HepG2 (cell line): Measurements from ENCODE around the gene B4GALT1. TPM values are rescaled to one million over a fixed set of nuclear protein-coding genes. Genes with fewer than 3 reads are reported as not detected.

Source experiments
- BCL6 ChIP-seq: IDR thresholded peaks from 2 replicates; pipeline ENCODE4 v1.6.1; 2016; ENCODE audit warnings: missing genetic modification reagents, missing compliant biosample characterization
- BORCS8-MEF2B ChIP-seq: sonication (generic); formaldehyde crosslinking; IDR thresholded peaks from 2 replicates; pipeline ENCODE4 v1.8.0; 2022; ENCODE audit warnings: mild to moderate bottlenecking, missing genetic modification reagents
- CEBPG ChIP-seq: IDR thresholded peaks from 2 replicates; pipeline ENCODE4 v1.6.1; 2016
- DR1 ChIP-seq: sonication (generic); formaldehyde crosslinking; IDR thresholded peaks from 2 replicates; pipeline ENCODE4 v1.8.0; 2021; ENCODE audit warnings: mild to moderate bottlenecking, missing genetic modification reagents, inconsistent platforms
- HMG20B ChIP-seq: conservative IDR thresholded peaks from 2 replicates; pipeline ENCODE4 v1.6.1; 2016; ENCODE audit warnings: missing genetic modification reagents, missing compliant biosample characterization
- IKZF1 ChIP-seq: fragments of 450-650 bp; IDR thresholded peaks from 2 replicates; pipeline ENCODE4 v1.7.1; 2016
- ISL2 ChIP-seq: sonication (generic); formaldehyde crosslinking; IDR thresholded peaks from 2 replicates; pipeline ENCODE4 v1.5.0; 2020; ENCODE audit warnings: missing genetic modification reagents
- MBD4 ChIP-seq: IDR thresholded peaks from 2 replicates; pipeline ENCODE4 v1.6.1; 2012; ENCODE audit warnings: low read length, inconsistent platforms, borderline replicate concordance
- NBN ChIP-seq: fragments of 450-650 bp; conservative IDR thresholded peaks from 2 replicates; pipeline ENCODE4 v1.6.1; 2017
- NFATC3 ChIP-seq: sonication (generic); formaldehyde crosslinking; IDR thresholded peaks from 2 replicates; pipeline ENCODE4 v1.5.1; 2020; ENCODE audit warnings: mild to moderate bottlenecking, missing genetic modification reagents
- NFE2L1 ChIP-seq: sonication (generic); formaldehyde crosslinking; IDR thresholded peaks from 2 replicates; pipeline ENCODE4 v1.4.0; 2020; ENCODE audit warnings: missing genetic modification reagents, mild to moderate bottlenecking, borderline replicate concordance
- NPAS2 ChIP-seq: sonication (generic); formaldehyde crosslinking; IDR thresholded peaks from 2 replicates; pipeline ENCODE4 v1.8.0; 2022; ENCODE audit warnings: mild to moderate bottlenecking, missing genetic modification reagents, borderline replicate concordance
- PAF1 ChIP-seq: IDR thresholded peaks from 2 replicates; pipeline ENCODE4 v1.6.1; 2016; ENCODE audit warnings: missing genetic modification reagents, missing compliant biosample characterization
- PCBP1 ChIP-seq: fragments of 200-400 bp; formaldehyde crosslinking; IDR thresholded peaks from 2 replicates; pipeline ENCODE4 v1.6.1; 2017; ENCODE audit warnings: mild to moderate bottlenecking, low read depth, low read length, borderline replicate concordance
- PCBP2 ChIP-seq: fragments of 200-400 bp; formaldehyde crosslinking; optimal IDR thresholded peaks from 2 replicates; pipeline ENCODE3; 2018; ENCODE audit warnings: low read length, low read depth; ENCODE audit not compliant: poor library complexity, severe bottlenecking
- PRMT3 ChIP-seq: sonication (generic); formaldehyde crosslinking; IDR thresholded peaks from 2 replicates; pipeline ENCODE4 v1.8.1; 2022; ENCODE audit warnings: low read depth, mild to moderate bottlenecking, moderate library complexity, missing genetic modification reagents, borderline replicate concordance
- SMAD3 ChIP-seq: sonication (generic); formaldehyde crosslinking; IDR thresholded peaks from 2 replicates; pipeline ENCODE4 v1.4.0; 2020; ENCODE audit warnings: missing genetic modification reagents
- SNAPC2 ChIP-seq: sonication (generic); formaldehyde crosslinking; IDR thresholded peaks from 2 replicates; pipeline ENCODE4 v1.8.1; 2022; ENCODE audit warnings: mild to moderate bottlenecking, missing genetic modification reagents
- SOX6 ChIP-seq, 2 experiments: fragments of 450-650 bp in 1 of 2; sonication (generic) in 1 of 2; formaldehyde crosslinking in 1 of 2; IDR thresholded peaks; 2 replicates each; pipeline versions ENCODE4 v1.4.0 to v1.6.1; 2017 to 2020; ENCODE audit warnings: antibody characterized with exemption in 1 of 2, mild to moderate bottlenecking in 1 of 2, missing genetic modification reagents in 1 of 2
- SP140L ChIP-seq: sonication (generic); formaldehyde crosslinking; IDR thresholded peaks from 2 replicates; pipeline ENCODE4 v1.4.0; 2020; ENCODE audit warnings: missing genetic modification reagents, borderline replicate concordance
- TEAD3 ChIP-seq: optimal IDR thresholded peaks from 2 replicates; pipeline ENCODE3; 2016; ENCODE audit warnings: borderline replicate concordance
- THYN1 ChIP-seq: sonication (generic); formaldehyde crosslinking; IDR thresholded peaks from 2 replicates; pipeline ENCODE4 v1.8.1; 2023; ENCODE audit warnings: low read depth, mild to moderate bottlenecking, moderate library complexity, missing genetic modification reagents, borderline replicate concordance
- TOE1 ChIP-seq: sonication (generic); formaldehyde crosslinking; IDR thresholded peaks from 2 replicates; pipeline ENCODE4 v1.4.0; 2020; ENCODE audit warnings: mild to moderate bottlenecking, missing genetic modification reagents
- TRIM24 ChIP-seq: sonication (generic); formaldehyde crosslinking; IDR thresholded peaks from 2 replicates; pipeline ENCODE4 v1.8.0; 2022; ENCODE audit warnings: mild to moderate bottlenecking, missing genetic modification reagents
- XRCC5 ChIP-seq: fragments of 200-400 bp; formaldehyde crosslinking; optimal IDR thresholded peaks from 2 replicates; pipeline ENCODE3; 2017; ENCODE audit warnings: mild to moderate bottlenecking, low read length
- ZFYVE20 ChIP-seq: sonication (generic); formaldehyde crosslinking; IDR thresholded peaks from 2 replicates; pipeline ENCODE4 v1.8.0; 2023; ENCODE audit warnings: low read depth, mild to moderate bottlenecking, moderate library complexity, missing genetic modification reagents, borderline replicate concordance
- ZNF3 ChIP-seq: IDR thresholded peaks from 2 replicates; pipeline ENCODE4 v1.7.0; 2017; ENCODE audit warnings: inconsistent platforms
- ZNF329 ChIP-seq: sonication (generic); formaldehyde crosslinking; IDR thresholded peaks from 2 replicates; pipeline ENCODE4 v1.9.0; 2021; ENCODE audit warnings: low read depth, mild to moderate bottlenecking, missing genetic modification reagents
- ZNF33A ChIP-seq: sonication (generic); formaldehyde crosslinking; IDR thresholded peaks from 2 replicates; pipeline ENCODE4 v1.5.1; 2020; ENCODE audit warnings: missing genetic modification reagents, mild to moderate bottlenecking, moderate library complexity, borderline replicate concordance
- polyA plus RNA-seq, 8 experiments: library from polyadenylated mRNA; depleted of rRNA in 3 of 8; stranded (reverse) in 7 of 8; unstranded in 1 of 8; fragments of >200 nt; fragmentation: Illumina TruSeq in 4 of 8; extraction: Trizol in 4 of 8; gene quantifications; 2 replicates each; pipeline versions ENCODE4 v1.2.1 to v1.2.3, GENCODE V29; 2011 to 2016; ENCODE audit warnings: low read depth in 4 of 8, missing spikeins in 1 of 8, mixed read lengths in 1 of 8; ENCODE audit not compliant: insufficient read depth in 1 of 8
- total RNA-seq, 5 experiments: library from RNA; depleted of rRNA; stranded (reverse); fragments of >200 nt; fragmentation: Illumina TruSeq; extraction: Trizol; gene quantifications; 2 replicates each; pipeline ENCODE4 v1.2.3, GENCODE V29; 2016; ENCODE audit warnings: low read depth in 1 of 5
- TF ChIP-seq, protein P1 (sequence below): sonication (generic); formaldehyde crosslinking; IDR thresholded peaks from 2 replicates; pipeline ENCODE4 v1.5.0; 2020; ENCODE audit warnings: missing genetic modification reagents
- TF ChIP-seq, protein P2 (sequence below): IDR thresholded peaks from 2 replicates; pipeline ENCODE4 v1.6.1; 2018; ENCODE audit warnings: missing genetic modification reagents, mild to moderate bottlenecking, missing compliant biosample characterization

Gene B4GALT1
- total and polyA plus RNA-seq, 2 of the 13 experiments (the other 11 are each of a cell fraction or from before 2014, with no cell fraction given): 15.7 to 33.5 TPM

DNA sequence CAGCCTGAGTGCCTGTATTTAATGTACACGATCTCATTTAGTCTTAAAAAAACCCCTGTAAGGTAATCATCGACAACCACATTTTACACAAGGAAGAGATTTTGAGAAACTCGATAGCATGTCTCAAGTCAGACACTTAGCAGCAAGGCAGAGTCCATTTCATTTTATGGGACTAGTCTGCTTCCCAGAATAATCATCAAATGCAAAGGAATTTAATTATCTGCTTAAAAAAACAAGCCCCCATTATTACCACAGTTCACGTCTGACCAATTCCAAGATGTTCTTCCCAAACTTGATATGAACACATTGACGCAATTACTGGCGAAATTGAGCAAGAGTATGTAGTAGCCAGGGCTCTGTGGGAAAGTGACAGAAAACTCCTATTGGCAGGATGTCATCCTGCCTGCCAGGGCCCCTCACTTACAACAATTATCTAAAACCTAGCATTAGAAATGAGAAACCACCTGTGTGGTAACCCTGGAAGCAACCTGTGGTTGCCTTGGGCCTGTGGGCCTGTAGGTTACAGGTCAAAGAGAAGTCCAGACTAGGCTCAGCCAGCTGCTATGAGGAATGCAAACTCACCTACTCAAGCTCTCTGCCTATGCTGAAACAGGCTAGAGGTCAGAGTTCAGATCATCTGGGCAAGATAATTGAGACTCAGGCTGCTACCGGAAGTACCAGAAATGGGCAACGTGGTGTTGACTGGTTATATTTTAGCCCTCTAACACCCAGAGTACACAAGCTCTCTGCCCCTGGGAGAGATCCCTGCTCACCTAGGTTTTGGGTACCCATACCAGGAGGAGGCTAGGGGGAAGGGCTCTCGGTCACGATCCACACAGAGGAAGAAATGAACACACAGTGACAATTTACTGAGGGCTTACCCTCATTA, 1.6 kb downstream of the B4GALT1 start (continued):
- peak; percentile 63; the same call in 1 of the 2 replicates for TF ChIP-seq BORCS8-MEF2B (CRISPR knock-in tag)
- TF ChIP-seq CEBPG (CRISPR knock-in tag): peak; percentile 99
- no peak for TF ChIP-seq XRCC5
- no peak for TF ChIP-seq IKZF1
- TF ChIP-seq ZFYVE20 (CRISPR knock-in tag): no peak
- peak; percentile 76 for TF ChIP-seq ISL2 (CRISPR knock-in tag)
- TF ChIP-seq THYN1 (CRISPR knock-in tag): no peak
- no peak for TF ChIP-seq TOE1
- TF ChIP-seq TRIM24 (CRISPR knock-in tag): no peak; the same call in 1 of the 2 replicates
- no peak for TF ChIP-seq ZNF33A (CRISPR knock-in tag)
- TF ChIP-seq NFE2L1 (CRISPR knock-in tag): no peak
- TF ChIP-seq ZNF3 (CRISPR knock-in tag): no peak
- TF ChIP-seq SP140L (CRISPR knock-in tag): no peak
- TF ChIP-seq, protein P1, sequence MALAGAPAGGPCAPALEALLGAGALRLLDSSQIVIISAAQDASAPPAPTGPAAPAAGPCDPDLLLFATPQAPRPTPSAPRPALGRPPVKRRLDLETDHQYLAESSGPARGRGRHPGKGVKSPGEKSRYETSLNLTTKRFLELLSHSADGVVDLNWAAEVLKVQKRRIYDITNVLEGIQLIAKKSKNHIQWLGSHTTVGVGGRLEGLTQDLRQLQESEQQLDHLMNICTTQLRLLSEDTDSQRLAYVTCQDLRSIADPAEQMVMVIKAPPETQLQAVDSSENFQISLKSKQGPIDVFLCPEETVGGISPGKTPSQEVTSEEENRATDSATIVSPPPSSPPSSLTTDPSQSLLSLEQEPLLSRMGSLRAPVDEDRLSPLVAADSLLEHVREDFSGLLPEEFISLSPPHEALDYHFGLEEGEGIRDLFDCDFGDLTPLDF (CRISPR knock-in tag): no peak
- TF ChIP-seq PAF1 (CRISPR knock-in tag): no peak
- 0 out of 2 replicates have a peak, but pooled peaks have one; percentile 37 for TF ChIP-seq HMG20B (CRISPR knock-in tag)
- no peak for TF ChIP-seq SNAPC2 (CRISPR knock-in tag)
- no peak for TF ChIP-seq PCBP2
- TF ChIP-seq DR1: no peak
- no peak for TF ChIP-seq PCBP1
- TF ChIP-seq ZNF329 (CRISPR knock-in tag): no peak
- no peak for TF ChIP-seq NFATC3
- TF ChIP-seq, protein P2, sequence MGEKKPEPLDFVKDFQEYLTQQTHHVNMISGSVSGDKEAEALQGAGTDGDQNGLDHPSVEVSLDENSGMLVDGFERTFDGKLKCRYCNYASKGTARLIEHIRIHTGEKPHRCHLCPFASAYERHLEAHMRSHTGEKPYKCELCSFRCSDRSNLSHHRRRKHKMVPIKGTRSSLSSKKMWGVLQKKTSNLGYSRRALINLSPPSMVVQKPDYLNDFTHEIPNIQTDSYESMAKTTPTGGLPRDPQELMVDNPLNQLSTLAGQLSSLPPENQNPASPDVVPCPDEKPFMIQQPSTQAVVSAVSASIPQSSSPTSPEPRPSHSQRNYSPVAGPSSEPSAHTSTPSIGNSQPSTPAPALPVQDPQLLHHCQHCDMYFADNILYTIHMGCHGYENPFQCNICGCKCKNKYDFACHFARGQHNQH: peak; percentile 74
- TF ChIP-seq TEAD3 (CRISPR knock-in tag): peak; percentile 96
- no peak for TF ChIP-seq SOX6 (IDR thresholded peaks at IDR 0.05)
- TF ChIP-seq SOX6 (CRISPR knock-in tag; IDR thresholded peaks at IDR 0.05): peak; percentile 91
- TF ChIP-seq MBD4: no peak
- no peak for TF ChIP-seq NPAS2 (CRISPR knock-in tag)
- TF ChIP-seq SMAD3 (CRISPR knock-in tag): peak; percentile 90
- TF ChIP-seq PRMT3 (CRISPR knock-in tag): no peak
- TF ChIP-seq NBN: no peak
- TF ChIP-seq BCL6 (CRISPR knock-in tag): peak; percentile 86
